CD4-positive, alpha-beta T cell treated with Interleukin-6 for 4 hours (primary cell): ENCODE measurements around the gene GBP6.
"Not testable (repeated sequence)": the region's sequence is repeated elsewhere in the genome, so short reads cannot be mapped to it uniquely, and the experiment has no call there.

Source experiments
- DNase-seq: peaks from one replicate; pipeline ENCODE4 v3.0.0-alpha.2; 2020; ENCODE audit warnings: mixed read lengths

GBP6 gene, protein sequence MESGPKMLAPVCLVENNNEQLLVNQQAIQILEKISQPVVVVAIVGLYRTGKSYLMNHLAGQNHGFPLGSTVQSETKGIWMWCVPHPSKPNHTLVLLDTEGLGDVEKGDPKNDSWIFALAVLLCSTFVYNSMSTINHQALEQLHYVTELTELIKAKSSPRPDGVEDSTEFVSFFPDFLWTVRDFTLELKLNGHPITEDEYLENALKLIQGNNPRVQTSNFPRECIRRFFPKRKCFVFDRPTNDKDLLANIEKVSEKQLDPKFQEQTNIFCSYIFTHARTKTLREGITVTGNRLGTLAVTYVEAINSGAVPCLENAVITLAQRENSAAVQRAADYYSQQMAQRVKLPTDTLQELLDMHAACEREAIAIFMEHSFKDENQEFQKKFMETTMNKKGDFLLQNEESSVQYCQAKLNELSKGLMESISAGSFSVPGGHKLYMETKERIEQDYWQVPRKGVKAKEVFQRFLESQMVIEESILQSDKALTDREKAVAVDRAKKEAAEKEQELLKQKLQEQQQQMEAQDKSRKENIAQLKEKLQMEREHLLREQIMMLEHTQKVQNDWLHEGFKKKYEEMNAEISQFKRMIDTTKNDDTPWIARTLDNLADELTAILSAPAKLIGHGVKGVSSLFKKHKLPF

DNA sequence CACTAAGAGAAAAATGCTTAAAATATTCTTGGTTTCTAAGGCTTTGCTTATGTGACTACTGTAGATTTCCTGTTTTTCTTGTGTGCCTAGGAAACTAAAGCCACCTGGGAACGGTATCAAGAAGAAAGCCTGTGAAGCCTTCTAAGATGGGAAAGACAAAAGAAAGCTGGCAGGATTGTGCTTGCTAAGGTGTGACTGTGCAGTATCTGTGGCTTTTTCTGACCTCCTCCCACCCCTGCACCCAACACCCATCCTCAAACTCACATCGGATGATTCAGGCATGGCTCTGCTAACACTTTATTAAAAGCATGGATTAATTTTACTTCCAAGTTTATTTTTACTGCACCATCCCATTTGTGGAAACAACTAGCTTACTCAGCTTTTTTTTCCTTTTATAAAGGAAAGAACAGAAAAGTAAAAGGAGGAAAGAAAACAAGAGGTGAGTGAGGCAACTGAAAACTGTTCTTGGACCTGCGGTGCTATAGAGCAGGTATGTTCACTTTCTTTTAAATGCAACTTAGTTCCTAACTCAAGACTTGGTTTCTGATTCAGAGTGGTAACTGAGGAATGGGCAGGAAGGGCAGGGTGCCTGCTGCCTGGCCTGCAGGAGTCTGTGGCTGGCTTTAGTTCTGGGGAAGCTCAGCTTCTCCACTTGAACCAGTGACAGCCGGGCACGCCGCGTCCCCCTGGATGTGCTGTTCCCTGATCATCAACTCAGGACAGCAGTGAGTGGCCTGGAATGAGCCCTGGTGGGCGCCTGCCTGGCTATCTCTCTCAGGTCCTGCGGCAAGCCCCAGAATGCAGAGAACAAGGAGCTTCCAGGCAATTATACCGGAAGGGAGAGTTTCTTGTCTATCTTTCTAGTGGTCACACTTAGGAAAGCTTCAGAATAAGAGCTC lies at the start of gene GBP6:
TSS of gene GBP6 (plus strand) at position 422 of the 899 bp plus-strand sequence. CDS start 4,493 bp downstream, outside the sequence.
- no peak for DNase-seq

DNA sequence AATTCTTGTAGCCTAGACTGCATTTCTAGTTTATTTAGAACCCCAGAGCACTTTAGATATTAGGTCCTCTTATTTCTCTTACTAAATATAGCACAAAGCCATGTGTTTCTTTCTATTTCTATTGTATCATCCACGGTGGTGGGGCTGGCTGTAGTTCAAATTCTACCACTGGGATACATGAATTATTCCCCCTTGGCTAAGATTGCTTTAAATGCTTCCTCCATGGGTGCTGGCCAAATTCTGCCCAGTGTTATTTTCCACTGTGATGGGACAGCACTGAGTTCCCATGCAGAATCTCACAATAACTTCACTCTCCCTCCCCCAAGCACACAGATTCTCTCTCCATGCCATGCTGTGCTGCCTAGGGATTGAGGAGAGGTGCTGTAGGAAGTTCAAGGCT lies 41.5 kb upstream of the GBP6 start:
- no peak for DNase-seq

- DNase-seq, result no peak
Observed at GRCh38 chr1:89331890-89332289, 32.0 kb upstream of the GBP6 start.

DNA sequence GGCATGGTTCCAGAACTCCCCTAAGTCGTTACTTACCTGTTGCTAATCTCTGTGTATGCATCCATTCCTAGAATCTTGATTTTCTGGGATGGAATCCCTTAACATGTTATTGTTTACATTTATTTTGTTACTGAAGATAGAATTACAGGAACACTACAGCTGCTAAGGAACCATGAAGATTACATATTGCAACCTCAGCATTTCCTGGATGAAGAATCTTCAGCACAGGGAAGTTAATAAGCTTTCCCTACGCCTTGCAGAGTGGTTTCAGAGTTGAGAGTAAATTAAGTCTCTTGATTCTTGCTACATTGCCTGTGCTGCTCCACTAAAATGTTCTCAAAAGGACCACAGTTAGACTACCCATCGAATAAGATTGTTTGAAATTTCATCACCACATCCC lies 31.4 kb upstream of the GBP6 start:
- DNase-seq, result no peak

DNA sequence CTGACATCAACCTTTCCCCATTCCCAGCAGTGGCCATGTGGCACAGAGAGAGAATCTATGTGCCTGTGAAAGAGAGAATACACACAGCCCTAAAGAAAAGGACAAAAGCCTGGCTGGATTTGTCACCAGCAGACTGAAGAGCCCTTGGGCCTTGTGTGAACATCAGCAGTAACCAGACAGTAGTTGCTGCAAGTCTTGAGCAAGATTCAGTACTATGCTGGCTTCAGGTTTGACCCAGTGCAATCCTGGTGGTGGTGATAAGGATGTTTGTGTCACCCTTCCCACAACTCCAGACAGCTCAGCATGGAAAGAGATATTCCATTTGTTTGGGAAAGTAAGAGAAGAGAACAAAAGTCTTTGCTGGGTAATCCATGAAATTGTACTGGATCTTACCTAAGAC lies 28.4 kb upstream of the GBP6 start:
- DNase-seq, result no peak

GRCh38 chr1:89337903-89338302 lies 26.0 kb upstream of the GBP6 start:
- no peak for DNase-seq

- DNase-seq, result no peak
Observed at GRCh38 chr1:89339039-89339438, 24.8 kb upstream of the GBP6 start.

GRCh38 chr1:89345479-89345878 lies 18.4 kb upstream of the GBP6 start:
- DNase-seq, result not testable (repeated sequence)

- DNase-seq, result no peak
Observed at GRCh38 chr1:89347296-89347695, 16.6 kb upstream of the GBP6 start.

- DNase-seq, result no peak
Observed at GRCh38 chr1:89350298-89350697, 13.6 kb upstream of the GBP6 start.

- no peak for DNase-seq
Observed at GRCh38 chr1:89351597-89352311, 12.1 kb upstream of the GBP6 start.

DNA sequence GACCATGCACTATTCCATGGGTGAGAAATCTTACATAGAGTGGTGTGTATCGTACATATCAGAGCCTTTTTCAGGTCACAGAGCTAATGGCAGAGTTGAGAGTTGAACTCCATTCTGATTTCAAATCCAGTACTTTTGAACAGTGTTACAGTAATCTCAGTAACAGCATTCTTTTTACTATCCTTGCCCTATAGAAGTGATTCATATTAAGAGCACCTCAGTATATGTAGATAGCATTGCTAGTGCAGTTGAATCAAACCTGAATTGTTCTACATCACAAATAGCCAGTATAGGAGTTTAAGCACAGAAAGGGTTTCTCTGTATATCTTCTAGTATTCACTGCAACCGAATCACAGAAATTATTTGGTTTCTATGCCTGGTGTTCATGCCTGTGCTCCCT lies 11.4 kb upstream of the GBP6 start:
- DNase-seq, result no peak

DNA sequence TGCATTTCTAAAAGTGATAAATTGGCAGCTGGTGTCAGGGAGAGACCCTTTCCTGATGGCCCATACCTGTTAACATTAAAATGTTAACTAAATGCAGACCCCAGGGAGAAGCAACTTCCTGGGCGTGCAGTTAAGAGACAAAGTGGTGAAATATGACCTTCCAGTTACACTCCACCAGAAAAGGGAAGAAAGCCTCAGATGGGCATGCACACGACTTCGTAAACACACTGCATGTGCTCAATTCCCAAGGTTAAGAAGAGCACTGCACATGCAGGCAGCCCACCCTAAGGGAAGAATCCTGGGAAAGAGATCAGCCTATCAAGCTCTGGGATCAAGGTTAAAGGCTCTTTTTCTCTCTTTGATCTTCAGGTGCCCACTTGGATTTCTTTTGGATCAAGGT lies 9.7 kb upstream of the GBP6 start:
- no peak for DNase-seq

GRCh38 chr1:89355056-89355455 lies 8.8 kb upstream of the GBP6 start:
- DNase-seq, result no peak

DNA sequence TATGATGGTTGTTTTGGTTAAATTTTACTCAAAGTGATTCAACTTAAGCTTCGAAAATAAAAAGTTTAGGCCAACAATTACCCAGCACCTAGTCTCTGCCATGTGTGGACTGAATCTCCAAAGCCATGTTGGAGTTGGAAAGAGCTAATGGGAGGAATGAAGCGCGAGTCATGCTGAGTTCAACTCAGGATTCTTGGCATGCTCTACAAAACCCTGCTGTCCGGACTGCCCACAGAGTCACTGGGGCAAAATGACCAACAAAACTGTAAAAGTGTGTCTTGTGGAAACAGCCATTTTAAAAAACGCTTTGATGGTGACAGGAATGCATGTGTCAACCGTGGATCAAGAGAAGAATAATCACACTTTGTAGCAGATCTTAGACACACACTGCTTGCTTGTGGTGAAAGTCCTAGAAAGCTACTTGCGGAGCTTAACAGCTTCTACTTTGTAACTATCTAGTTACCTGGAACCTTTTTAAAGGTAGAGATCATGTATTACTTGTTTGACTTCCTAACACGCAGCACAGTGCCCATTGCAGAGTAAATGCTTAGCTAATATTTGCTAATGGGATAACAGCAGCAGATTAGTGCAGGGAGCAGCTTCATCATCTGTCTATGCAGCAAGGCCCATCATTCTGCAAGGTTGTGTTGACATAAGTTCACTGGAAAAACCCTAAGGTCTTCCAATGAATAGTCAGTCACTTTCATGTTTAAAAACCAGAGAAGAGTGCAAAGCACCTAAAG lies 7.0 kb upstream of the GBP6 start:
- DNase-seq, result no peak

GRCh38 chr1:89358287-89358893 lies 5.5 kb upstream of the GBP6 start:
- DNase-seq, result peak; percentile 90

DNA sequence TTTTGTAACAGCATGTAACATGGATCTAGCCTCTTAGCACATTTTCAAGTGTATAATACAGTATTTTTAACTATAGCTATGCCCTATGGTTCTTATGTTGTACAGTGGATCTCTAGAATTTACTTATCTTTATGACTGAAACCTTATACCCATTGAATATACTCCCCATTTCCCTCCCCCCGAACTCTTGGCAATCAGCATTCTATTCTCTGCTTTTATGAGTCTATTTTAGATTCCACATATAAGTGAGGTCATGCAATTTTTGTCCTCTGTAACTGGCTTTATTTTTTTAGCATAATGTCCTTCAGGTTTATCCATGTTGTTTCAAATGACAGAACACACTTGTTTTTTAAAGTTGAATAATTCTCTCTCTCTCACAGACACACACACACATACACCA lies 3.1 kb upstream of the GBP6 start:
- no peak for DNase-seq

DNA sequence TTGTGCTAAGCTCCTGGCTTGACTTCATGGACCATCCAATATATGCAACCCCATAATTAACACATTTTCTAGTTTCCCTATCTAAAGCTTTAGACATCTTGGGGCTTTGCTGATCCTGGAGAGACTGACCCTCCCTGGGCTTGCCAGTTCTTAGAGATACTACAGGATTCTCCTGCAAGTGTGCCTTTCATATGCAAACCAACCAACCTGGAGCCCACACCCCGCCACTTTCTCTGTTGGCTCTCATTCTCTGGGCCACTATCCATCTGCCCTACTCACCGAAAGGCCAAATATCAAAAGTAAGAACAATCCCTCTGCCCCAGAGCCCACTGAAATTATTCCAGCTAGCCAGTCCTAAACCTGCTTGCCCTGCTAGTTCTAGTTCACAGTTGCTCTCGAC lies 2.2 kb upstream of the GBP6 start:
- no peak for DNase-seq

GRCh38 chr1:89363196-89363595 lies 663 bp upstream of the GBP6 start:
- DNase-seq, result no peak

DNA sequence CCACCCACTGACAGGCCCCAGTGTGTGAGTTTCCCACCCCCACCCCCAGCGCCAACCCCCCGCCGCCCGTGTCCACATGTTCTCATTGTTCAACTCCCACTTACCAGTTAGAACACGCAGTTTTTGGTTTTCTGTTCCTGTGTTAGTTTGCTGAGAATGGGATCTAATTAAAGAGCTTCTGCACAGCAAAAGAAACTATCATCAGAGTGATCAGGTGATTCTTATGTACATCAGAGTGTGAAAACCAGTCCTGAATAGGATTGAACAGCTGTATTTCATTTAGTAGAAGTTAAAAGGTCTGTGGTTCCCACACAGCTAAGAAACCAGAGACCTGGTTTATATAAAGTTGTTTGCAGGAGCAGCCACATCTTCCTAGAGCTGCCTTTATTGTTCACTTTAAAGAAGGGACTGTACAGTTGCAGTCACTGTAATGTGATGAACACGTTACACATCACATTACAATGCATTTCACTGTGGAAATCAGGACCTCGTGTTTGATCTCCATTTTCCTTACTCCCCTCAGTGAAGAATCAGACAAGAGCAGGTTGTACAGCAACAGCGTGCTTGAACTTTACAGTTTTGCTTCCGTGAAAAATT lies 1.2 kb downstream of the GBP6 start:
- no peak for DNase-seq

DNA sequence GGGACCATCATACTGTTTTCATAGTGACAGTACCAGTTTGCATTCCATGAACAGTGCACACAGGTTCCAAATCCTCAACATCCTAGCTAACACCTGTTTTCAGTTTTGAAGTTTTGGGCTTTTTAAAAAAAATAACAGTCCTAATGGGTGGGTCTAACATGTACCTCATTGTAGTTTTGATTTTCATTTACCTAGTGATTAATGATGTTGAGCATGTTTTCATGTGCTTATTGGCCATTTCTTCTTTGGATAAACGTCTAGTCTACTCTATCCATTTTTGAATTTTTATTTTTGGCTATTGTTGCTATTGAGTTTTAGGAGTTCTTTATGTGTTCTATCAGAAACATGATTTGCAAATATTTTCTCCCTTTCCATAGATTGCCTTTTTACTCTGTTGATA lies 3.4 kb downstream of the GBP6 start:
- DNase-seq, result no peak
